Fibroblast of skin of right quadriceps (primary cell): ENCODE data around the gene CTDNEP1.

Source experiments
- DNase-seq: peaks from one replicate; pipeline ENCODE4 v3.0.0-alpha.2; 2013

Gene CTDNEP1

GRCh38 chr17:7251661-7252175 lies at the start of gene CTDNEP1:
CTDNEP1 (minus strand) TSS chr17:7251734; CDS start chr17:7251296, 438 bp downstream.
- DNase-seq = peak; percentile 100

- peak; percentile 68 for DNase-seq
These were observed 44.8 kb upstream of the CTDNEP1 start for GRCh38 chr17:7296189-7296861.

GRCh38 chr17:7295230-7296180 lies 44.0 kb upstream of the CTDNEP1 start:
- DNase-seq = no peak

GRCh38 chr17:7294614-7295153 lies 43.1 kb upstream of the CTDNEP1 start, which contains the start of gene YBX2:
YBX2 (minus strand) TSS chr17:7294639; CDS start chr17:7294500, 139 bp downstream.
- peak; percentile 21 for DNase-seq

- DNase-seq = no peak
These were observed 42.5 kb upstream of the CTDNEP1 start for GRCh38 chr17:7293816-7294613.

GRCh38 chr17:7293159-7293558 lies 41.6 kb upstream of the CTDNEP1 start:
- no peak for DNase-seq

- DNase-seq = no peak
These were observed 41.2 kb upstream of the CTDNEP1 start for GRCh38 chr17:7292729-7293128.

- DNase-seq = no peak
These were observed 40.7 kb upstream of the CTDNEP1 start for GRCh38 chr17:7292194-7292593.

- DNase-seq = no peak
These were observed 39.2 kb upstream of the CTDNEP1 start for GRCh38 chr17:7290685-7291084.

- no peak for DNase-seq
These were observed 38.6 kb upstream of the CTDNEP1 start for GRCh38 chr17:7290166-7290565.

- no peak for DNase-seq
These were observed 37.9 kb upstream of the CTDNEP1 start for GRCh38 chr17:7289256-7290032.

- DNase-seq = no peak
These were observed 34.1 kb upstream of the CTDNEP1 start for GRCh38 chr17:7285679-7286078.

GRCh38 chr17:7284911-7285310 lies 33.4 kb upstream of the CTDNEP1 start:
- DNase-seq = no peak

GRCh38 chr17:7283471-7284216 lies 32.1 kb upstream of the CTDNEP1 start:
- no peak for DNase-seq

GRCh38 chr17:7282752-7283321 lies 31.3 kb upstream of the CTDNEP1 start:
- DNase-seq = no peak

- DNase-seq = no peak
These were observed 30.6 kb upstream of the CTDNEP1 start for GRCh38 chr17:7281953-7282751.

- DNase-seq = peak; percentile 94
These were observed 29.8 kb upstream of the CTDNEP1 start, which contains the start of gene SLC2A4 for GRCh38 chr17:7281074-7281952. SLC2A4 (plus strand) TSS chr17:7281718; CDS start chr17:7281935, 217 bp downstream.

- DNase-seq = peak; percentile 64
These were observed 29.1 kb upstream of the CTDNEP1 start for GRCh38 chr17:7280519-7281073.
